PC-9 (cell line): ENCODE data around the gene ICAM2.
A peak's percentile ranks its signal among the peaks of the same experiment; 100 is the strongest.

Source experiments
- EZH2 ChIP-seq: fragments of 200-600 bp; sonication (generic); IDR thresholded peaks from 2 replicates; pipeline ENCODE4 v1.8.0; 2017; ENCODE audit warnings: antibody characterized with exemption, low read depth
- TF ChIP-seq, protein P1 (sequence below): fragments of 200-600 bp; sonication (generic); conservative IDR thresholded peaks from 2 replicates; pipeline ENCODE4 v1.6.1; 2017; ENCODE audit warnings: mixed run types, antibody characterized with exemption, mild to moderate bottlenecking, moderate library complexity

- TF ChIP-seq, protein P1, sequence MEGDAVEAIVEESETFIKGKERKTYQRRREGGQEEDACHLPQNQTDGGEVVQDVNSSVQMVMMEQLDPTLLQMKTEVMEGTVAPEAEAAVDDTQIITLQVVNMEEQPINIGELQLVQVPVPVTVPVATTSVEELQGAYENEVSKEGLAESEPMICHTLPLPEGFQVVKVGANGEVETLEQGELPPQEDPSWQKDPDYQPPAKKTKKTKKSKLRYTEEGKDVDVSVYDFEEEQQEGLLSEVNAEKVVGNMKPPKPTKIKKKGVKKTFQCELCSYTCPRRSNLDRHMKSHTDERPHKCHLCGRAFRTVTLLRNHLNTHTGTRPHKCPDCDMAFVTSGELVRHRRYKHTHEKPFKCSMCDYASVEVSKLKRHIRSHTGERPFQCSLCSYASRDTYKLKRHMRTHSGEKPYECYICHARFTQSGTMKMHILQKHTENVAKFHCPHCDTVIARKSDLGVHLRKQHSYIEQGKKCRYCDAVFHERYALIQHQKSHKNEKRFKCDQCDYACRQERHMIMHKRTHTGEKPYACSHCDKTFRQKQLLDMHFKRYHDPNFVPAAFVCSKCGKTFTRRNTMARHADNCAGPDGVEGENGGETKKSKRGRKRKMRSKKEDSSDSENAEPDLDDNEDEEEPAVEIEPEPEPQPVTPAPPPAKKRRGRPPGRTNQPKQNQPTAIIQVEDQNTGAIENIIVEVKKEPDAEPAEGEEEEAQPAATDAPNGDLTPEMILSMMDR: peak; percentile 96
- no peak for TF ChIP-seq EZH2
These were observed 5.4 kb upstream of the ICAM2 start for GRCh38 chr17:64025732-64026294.
